ENCODE results near the gene SAMD9L.

Gene SAMD9L

GRCh38 chr7:93161181-93161762 lies 13.1 kb upstream of the SAMD9L start:
- Histone ChIP-seq H3K27me3 (ENCODE audit: insufficient read depth, low read length) (peaks cover 4% of the 10 kb centered on the region), H3K4me1 (ENCODE audit: insufficient read depth, low read length) (no peaks in the 10 kb centered on the region), H2AFZ (ENCODE audit: low read depth, low read length) (no peak overlapping the region), H3K9me3 (ENCODE audit: low read length) (no peaks in the 10 kb centered on the region), H3K36me3 (ENCODE audit: insufficient read depth, low read length) (no peaks in the 10 kb centered on the region), H3K4me3 (ENCODE audit: low read length) (no peak overlapping the region)

GRCh38 chr7:93160410-93160809 lies 12.2 kb upstream of the SAMD9L start:
- H3K4me3 ChIP-seq (ENCODE audit: low read length), result no peak overlapping the region
- H3K4me1 ChIP-seq (ENCODE audit: insufficient read depth, low read length), result no peaks in the 10 kb centered on the region
- H2AFZ ChIP-seq (ENCODE audit: low read depth, low read length), result no peak overlapping the region
- peaks cover 2% of the 10 kb centered on the region for H3K27me3 ChIP-seq (ENCODE audit: insufficient read depth, low read length)
- no peaks in the 10 kb centered on the region for H3K36me3 ChIP-seq (ENCODE audit: insufficient read depth, low read length)
- H3K9me3 ChIP-seq (ENCODE audit: low read length), result no peaks in the 10 kb centered on the region

- no peak overlapping the region for H3K4me3 ChIP-seq (ENCODE audit: low read length)
- H2AFZ ChIP-seq (ENCODE audit: low read depth, low read length), result no peak overlapping the region
- H3K36me3 ChIP-seq (ENCODE audit: insufficient read depth, low read length), result no peaks in the 10 kb centered on the region
- no peaks in the 10 kb centered on the region for H3K9me3 ChIP-seq (ENCODE audit: low read length)
- peaks cover 2% of the 10 kb centered on the region for H3K27me3 ChIP-seq (ENCODE audit: insufficient read depth, low read length)
- H3K4me1 ChIP-seq (ENCODE audit: insufficient read depth, low read length), result no peaks in the 10 kb centered on the region
Observed at GRCh38 chr7:93159490-93159889, 11.3 kb upstream of the SAMD9L start.

- H3K36me3 ChIP-seq (ENCODE audit: insufficient read depth, low read length), result no peaks in the 10 kb centered on the region
- H3K9me3 ChIP-seq (ENCODE audit: low read length), result no peaks in the 10 kb centered on the region
- no peak overlapping the region for H2AFZ ChIP-seq (ENCODE audit: low read depth, low read length)
- peaks cover 2% of the 10 kb centered on the region for H3K27me3 ChIP-seq (ENCODE audit: insufficient read depth, low read length)
- H3K4me1 ChIP-seq (ENCODE audit: insufficient read depth, low read length), result no peaks in the 10 kb centered on the region
- H3K4me3 ChIP-seq (ENCODE audit: low read length), result no peak overlapping the region
Observed at GRCh38 chr7:93156884-93157283, 8.7 kb upstream of the SAMD9L start.

DNA sequence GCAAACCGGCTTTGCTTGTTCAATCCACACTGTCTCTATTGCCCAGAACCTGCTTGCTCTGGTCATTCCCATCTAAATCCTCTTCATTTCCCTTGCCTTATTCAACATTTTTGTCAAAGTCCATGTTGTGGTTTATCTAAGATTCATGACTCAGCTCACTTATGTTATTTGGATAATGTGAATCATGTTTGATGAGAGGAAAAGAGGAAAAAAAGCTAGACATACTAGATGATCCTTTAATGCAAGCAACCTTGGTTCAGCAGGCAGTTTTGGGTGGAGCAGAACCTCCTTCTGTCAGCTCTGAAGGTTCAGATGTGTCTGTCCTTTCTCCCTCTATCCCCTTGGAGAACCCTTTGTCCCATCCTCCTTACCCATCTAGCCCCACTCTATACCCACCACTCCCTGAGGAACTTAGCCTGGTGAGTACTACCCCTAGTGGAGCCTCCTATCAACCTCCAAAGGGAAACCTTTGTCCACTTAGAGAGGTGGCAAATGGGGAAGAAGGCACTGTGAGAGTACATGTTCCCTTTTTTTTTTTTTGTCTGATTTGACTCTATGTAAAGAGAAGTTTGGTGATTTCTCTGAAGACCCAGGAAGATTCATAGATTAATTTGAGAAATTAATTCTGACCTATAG lies 2.1 kb upstream of the SAMD9L start:
- Histone ChIP-seq H3K4me1 (ENCODE audit: insufficient read depth, low read length) (no peaks in the 10 kb centered on the region), H3K27me3 (ENCODE audit: insufficient read depth, low read length) (peaks cover 2% of the 10 kb centered on the region), H2AFZ (ENCODE audit: low read depth, low read length) (no peak overlapping the region), H3K9me3 (ENCODE audit: low read length) (no peaks in the 10 kb centered on the region), H3K4me3 (ENCODE audit: low read length) (no peak overlapping the region), H3K36me3 (ENCODE audit: insufficient read depth, low read length) (no peaks in the 10 kb centered on the region)

- Histone ChIP-seq H3K4me3 (ENCODE audit: low read length) (no peak overlapping the region), H3K36me3 (ENCODE audit: insufficient read depth, low read length) (no peaks in the 10 kb centered on the region), H2AFZ (ENCODE audit: low read depth, low read length) (no peak overlapping the region)
Observed at GRCh38 chr7:93148727-93149126, 542 bp upstream of the SAMD9L start.

DNA sequence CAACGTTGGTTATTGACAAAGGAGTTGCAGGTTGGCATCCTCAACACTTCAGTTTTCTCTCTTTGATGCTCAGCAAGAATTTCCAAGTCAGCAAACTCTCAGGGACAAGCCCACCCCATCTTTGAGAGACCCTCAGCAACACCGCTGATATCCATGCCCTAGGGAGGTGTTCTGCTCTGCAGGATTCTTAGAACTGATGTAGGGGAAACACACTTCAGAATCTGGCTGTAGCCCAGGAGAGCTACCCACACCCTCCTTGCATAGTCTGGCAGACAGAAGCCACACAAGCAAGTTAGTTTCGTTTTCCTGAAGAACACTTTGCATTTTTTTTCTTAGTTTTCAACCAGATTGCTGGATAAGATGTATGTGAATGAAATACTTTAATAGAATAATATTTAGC lies 822 bp downstream of the SAMD9L start:
- Histone ChIP-seq H3K4me3 (ENCODE audit: low read length) (no peak overlapping the region), H2AFZ (ENCODE audit: low read depth, low read length) (no peak overlapping the region), H3K4me1 (ENCODE audit: insufficient read depth, low read length) (no peaks in the 10 kb centered on the region), H3K36me3 (ENCODE audit: insufficient read depth, low read length) (no peaks in the 10 kb centered on the region), H3K27me3 (ENCODE audit: insufficient read depth, low read length) (peaks cover 2% of the 10 kb centered on the region), H3K9me3 (ENCODE audit: low read length) (no peaks in the 10 kb centered on the region)

More at GRCh38 chr7:93148727-93149126, 542 bp upstream of the SAMD9L start:
- Histone ChIP-seq H3K27me3 (ENCODE audit: insufficient read depth, low read length) (peaks cover 2% of the 10 kb centered on the region), H3K4me1 (ENCODE audit: insufficient read depth, low read length) (no peaks in the 10 kb centered on the region), H3K9me3 (ENCODE audit: low read length) (no peaks in the 10 kb centered on the region)

DNA sequence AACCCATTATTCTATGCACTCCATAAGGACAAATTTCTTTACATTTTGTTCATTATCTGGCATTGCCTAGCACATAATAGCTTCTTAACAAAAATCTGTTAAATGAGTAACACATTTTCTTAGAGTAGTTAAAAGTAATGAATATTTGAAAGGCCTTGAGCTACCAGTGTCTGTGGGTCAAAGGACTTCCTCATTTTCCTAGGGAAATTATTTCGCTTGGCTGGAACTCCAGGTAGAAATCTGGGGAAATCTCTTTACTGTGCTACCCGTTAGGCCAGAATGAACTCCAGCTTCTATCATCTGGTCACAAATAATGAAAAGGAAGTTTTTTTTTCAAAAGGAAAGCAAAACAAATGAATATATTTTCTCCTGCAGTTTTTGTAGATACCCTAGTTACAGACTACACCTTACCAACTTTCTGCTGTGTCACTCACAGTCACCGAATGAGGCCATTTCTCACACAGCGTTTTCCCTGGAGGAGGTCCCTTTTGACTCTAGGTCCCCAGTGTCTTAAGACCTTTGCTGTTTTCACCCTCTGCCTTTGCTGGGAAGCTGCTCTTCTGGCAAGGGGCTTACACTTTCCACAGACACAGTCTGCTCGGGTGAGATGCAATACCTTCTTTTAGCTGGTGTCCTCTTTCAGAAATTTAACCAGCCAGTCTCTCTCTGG lies 1.6 kb downstream of the SAMD9L start:
- Histone ChIP-seq H2AFZ (ENCODE audit: low read depth, low read length) (no peak overlapping the region), H3K9me3 (ENCODE audit: low read length) (no peaks in the 10 kb centered on the region), H3K36me3 (ENCODE audit: insufficient read depth, low read length) (no peaks in the 10 kb centered on the region), H3K4me3 (ENCODE audit: low read length) (no peak overlapping the region), H3K27me3 (ENCODE audit: insufficient read depth, low read length) (peaks cover 2% of the 10 kb centered on the region), H3K4me1 (ENCODE audit: insufficient read depth, low read length) (no peaks in the 10 kb centered on the region)

DNA sequence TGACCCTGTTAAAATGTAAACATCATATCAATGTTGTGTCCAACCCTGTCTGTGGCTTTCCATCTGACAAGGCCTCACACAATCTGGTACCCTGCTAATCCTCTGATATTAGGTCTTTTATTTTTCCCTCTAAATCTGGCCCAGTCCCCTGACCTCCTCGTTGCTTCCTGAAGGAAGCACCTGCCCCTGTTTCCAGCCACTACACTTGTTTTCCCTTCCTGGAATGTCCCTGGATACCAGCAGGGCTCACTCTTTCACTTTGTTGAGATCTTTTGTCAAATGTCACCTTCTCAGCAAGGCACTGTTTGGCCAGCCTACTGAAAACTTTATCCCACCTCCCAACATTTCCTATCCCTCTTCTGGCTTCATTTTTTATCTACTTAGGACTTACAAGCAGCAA lies 2.1 kb downstream of the SAMD9L start:
- H3K4me3 ChIP-seq (ENCODE audit: low read length), result no peak overlapping the region
- no peaks in the 10 kb centered on the region for H3K9me3 ChIP-seq (ENCODE audit: low read length)
- peaks cover 2% of the 10 kb centered on the region for H3K27me3 ChIP-seq (ENCODE audit: insufficient read depth, low read length)
- H3K36me3 ChIP-seq (ENCODE audit: insufficient read depth, low read length), result no peaks in the 10 kb centered on the region
- no peak overlapping the region for H2AFZ ChIP-seq (ENCODE audit: low read depth, low read length)
- no peaks in the 10 kb centered on the region for H3K4me1 ChIP-seq (ENCODE audit: insufficient read depth, low read length)

GRCh38 chr7:93145354-93145753 lies 2.8 kb downstream of the SAMD9L start:
- no peaks in the 10 kb centered on the region for H3K4me1 ChIP-seq (ENCODE audit: insufficient read depth, low read length)
- H3K27me3 ChIP-seq (ENCODE audit: insufficient read depth, low read length), result peaks cover 2% of the 10 kb centered on the region
- H3K36me3 ChIP-seq (ENCODE audit: insufficient read depth, low read length), result no peaks in the 10 kb centered on the region
- H2AFZ ChIP-seq (ENCODE audit: low read depth, low read length), result no peak overlapping the region
- H3K9me3 ChIP-seq (ENCODE audit: low read length), result no peaks in the 10 kb centered on the region
- no peak overlapping the region for H3K4me3 ChIP-seq (ENCODE audit: low read length)

GRCh38 chr7:93142127-93142526 lies 6.1 kb downstream of the SAMD9L start:
- Histone ChIP-seq H2AFZ (ENCODE audit: low read depth, low read length) (no peak overlapping the region), H3K36me3 (ENCODE audit: insufficient read depth, low read length) (no peaks in the 10 kb centered on the region), H3K4me1 (ENCODE audit: insufficient read depth, low read length) (no peaks in the 10 kb centered on the region), H3K4me3 (ENCODE audit: low read length) (no peak overlapping the region), H3K9me3 (ENCODE audit: low read length) (no peaks in the 10 kb centered on the region), H3K27me3 (ENCODE audit: insufficient read depth, low read length) (no peaks in the 10 kb centered on the region)

GRCh38 chr7:93140582-93141191 lies 7.5 kb downstream of the SAMD9L start:
- Histone ChIP-seq H3K36me3 (ENCODE audit: insufficient read depth, low read length) (no peaks in the 10 kb centered on the region), H3K27me3 (ENCODE audit: insufficient read depth, low read length) (no peaks in the 10 kb centered on the region), H3K4me1 (ENCODE audit: insufficient read depth, low read length) (no peaks in the 10 kb centered on the region)

GRCh38 chr7:93138576-93138975 lies 9.6 kb downstream of the SAMD9L start:
- Histone ChIP-seq H3K27me3 (ENCODE audit: insufficient read depth, low read length) (no peaks in the 10 kb centered on the region), H2AFZ (ENCODE audit: low read depth, low read length) (no peak overlapping the region), H3K4me1 (ENCODE audit: insufficient read depth, low read length) (no peaks in the 10 kb centered on the region), H3K4me3 (ENCODE audit: low read length) (no peak overlapping the region), H3K9me3 (ENCODE audit: low read length) (no peaks in the 10 kb centered on the region), H3K36me3 (ENCODE audit: insufficient read depth, low read length) (no peaks in the 10 kb centered on the region)

More at GRCh38 chr7:93140582-93141191, 7.5 kb downstream of the SAMD9L start:
- Histone ChIP-seq H2AFZ (ENCODE audit: low read depth, low read length) (no peak overlapping the region), H3K9me3 (ENCODE audit: low read length) (no peaks in the 10 kb centered on the region), H3K4me3 (ENCODE audit: low read length) (no peak overlapping the region)
